K562 (cell line): ENCODE measurements around the gene MDN1. TPM values are rescaled to one million over a fixed set of nuclear protein-coding genes. Genes with fewer than 3 reads are reported as not detected.

Experiments
- ATAC-seq: fragments of 200-7000 bp; cut with Tn5 transposase; 3 replicates; pipeline ENCODE4 v1.9.1; 2020; ENCODE audit warnings: moderate library complexity
- BruUV-seq: library from RNA; stranded (reverse); fragments of 400-500 nt; replicated peaks from 2 replicates; lab custom pipeline; 2021; lab: Mats Ljungman, UMichigan
- CTCF ChIA-PET: fragments of 300-600 bp; formaldehyde crosslinking; extraction: SDS; loops from one replicate; lab custom pipeline; 2021; ENCODE audit warnings: low intra/inter-chr PET ratio; lab: Yijun Ruan, JAX
- POLR2A ChIA-PET: fragments of 300-600, 350-650 bp; sonication (Branson Sonifier 250); formaldehyde crosslinking; extraction: SDS; loops from one replicate; lab custom pipeline; 2021; ENCODE audit warnings: antibody characterized with exemption, inconsistent platforms; lab: Yijun Ruan, JAX
- DNase-seq, 4 experiments: peaks; one replicate each; pipeline versions ENCODE4 v3.0.0 to v3.0.0-alpha.2; 2011 to 2018; ENCODE audit warnings: low spot score in 3 of 4, mixed read lengths in 3 of 4; ENCODE audit errors: extremely low read depth in 1 of 4
- FAIRE-seq: peaks from 2 replicates; lab custom pipeline; 2011; peaks lifted over from hg19 to GRCh38; lab: Jason Lieb, UNC
- H2AFZ ChIP-seq: 2 replicates; pipeline ENCODE4 v1.6.0; 2011; ENCODE audit warnings: low read depth, low read length, control low read depth, inconsistent platforms
- H3K27ac ChIP-seq: fragments of 200-600 bp; 3 replicates; pipeline ENCODE4 v1.8.0; 2011; ENCODE audit warnings: low read depth, mild to moderate bottlenecking, control low read depth, inconsistent platforms, low read length, moderate library complexity, mixed read lengths; ENCODE audit errors: extremely low read depth
- H3K27me3 ChIP-seq, 2 experiments: fragments of 300-600 bp in 1 of 2; 2 replicates in 1 of 2; 3 replicates in 1 of 2; pipeline versions ENCODE4 v1.6.0 to v1.8.0; 2011; ENCODE audit warnings: inconsistent platforms in 2 of 2, low read length in 2 of 2, mild to moderate bottlenecking in 1 of 2, mixed read lengths in 1 of 2, moderate library complexity in 1 of 2; ENCODE audit not compliant: control insufficient read depth in 2 of 2, insufficient read depth in 2 of 2
- H3K36me3 ChIP-seq: fragments of 300-600 bp; 3 replicates; pipeline ENCODE4 v1.8.0; 2011; ENCODE audit warnings: mild to moderate bottlenecking, low read length, inconsistent platforms; ENCODE audit not compliant: control insufficient read depth, insufficient read depth
- H3K4me1 ChIP-seq, 2 experiments: fragments of 200-600 bp in 1 of 2; replicated peaks in 1 of 2; 2 replicates in 1 of 2; 3 replicates in 1 of 2; pipeline versions ENCODE4 v1.5.1 to v1.8.0; 2011; ENCODE audit warnings: inconsistent platforms in 2 of 2, low read length in 2 of 2, mild to moderate bottlenecking in 1 of 2, mixed read lengths in 1 of 2, moderate library complexity in 1 of 2; ENCODE audit not compliant: control insufficient read depth in 2 of 2, insufficient read depth in 2 of 2
- H3K4me2 ChIP-seq: 2 replicates; pipeline ENCODE4 v1.6.1; 2011; ENCODE audit warnings: low read length, control low read depth, inconsistent platforms, mixed read lengths; ENCODE audit not compliant: insufficient read depth
- H3K4me3 ChIP-seq: fragments of 200-600 bp; sonication (generic), shearing (Covaris generic); 2 replicates; pipeline ENCODE4 v1.5.1; 2016; ENCODE audit warnings: control low read depth, inconsistent platforms
- H3K79me2 ChIP-seq: fragments of 200-600 bp; 3 replicates; pipeline ENCODE4 v1.8.0; 2011; ENCODE audit warnings: low read length, inconsistent platforms; ENCODE audit not compliant: control insufficient read depth, insufficient read depth
- H3K9ac ChIP-seq, 2 experiments: 2 replicates each; pipeline versions ENCODE4 v1.6.0 to v1.6.1; 2011; ENCODE audit warnings: low read depth in 2 of 2, low read length in 2 of 2, control low read depth in 1 of 2, inconsistent platforms in 1 of 2, mild to moderate bottlenecking in 1 of 2, mixed read lengths in 1 of 2; ENCODE audit not compliant: insufficient read depth in 1 of 2
- H3K9me1 ChIP-seq: one replicate; pipeline ENCODE4 v1.6.0; 2011; ENCODE audit warnings: inconsistent platforms, mild to moderate bottlenecking, low read length, moderate library complexity; ENCODE audit not compliant: control insufficient read depth, insufficient read depth
- H3K9me3 ChIP-seq: replicated peaks from 2 replicates; pipeline ENCODE4 v1.5.1; 2011; ENCODE audit warnings: low read depth, low read length, inconsistent platforms; ENCODE audit not compliant: control insufficient read depth, insufficient read depth
- H4K20me1 ChIP-seq: replicated peaks from 2 replicates; pipeline ENCODE4 v1.6.1; 2011; ENCODE audit warnings: low read length, inconsistent platforms, mixed read lengths; ENCODE audit not compliant: control insufficient read depth, insufficient read depth
- CBX5 ChIP-seq: IDR thresholded peaks from 2 replicates; pipeline ENCODE4 v1.6.1; 2014; ENCODE audit warnings: low read depth, borderline replicate concordance
- ETV6 ChIP-seq, 3 experiments: fragments of 150-350 bp in 1 of 3; sonication (generic) in 1 of 3; formaldehyde crosslinking in 1 of 3; IDR thresholded peaks; 2 replicates each; pipeline versions ENCODE4 v1.6.1 to v1.8.0; 2014 to 2022; ENCODE audit warnings: borderline replicate concordance in 2 of 3, low read depth in 2 of 3, antibody characterized with exemption in 1 of 3, low read length in 1 of 3, mild to moderate bottlenecking in 1 of 3, missing genetic modification reagents in 1 of 3
- GTF3C2 ChIP-seq: IDR thresholded peaks from 3 replicates; pipeline ENCODE4 v1.6.1; 2011; ENCODE audit warnings: borderline replicate concordance, mild to moderate bottlenecking, moderate library complexity; ENCODE audit not compliant: insufficient read length; ENCODE audit errors: extremely low read depth
- NFE2L1 ChIP-seq: fragments of 450-650 bp; IDR thresholded peaks from 2 replicates; pipeline ENCODE4 v1.6.1; 2016; ENCODE audit warnings: missing genetic modification characterization, low read depth, mild to moderate bottlenecking, missing compliant biosample characterization, moderate library complexity, borderline replicate concordance
- PHF21A ChIP-seq: fragments of 450-650 bp; IDR thresholded peaks from 2 replicates; pipeline ENCODE4 v1.6.1; 2017; ENCODE audit warnings: low read depth, borderline replicate concordance
- RB1 ChIP-seq: fragments of 450-650 bp; IDR thresholded peaks from 2 replicates; pipeline ENCODE4 v1.6.1; 2017; ENCODE audit warnings: low read depth, mild to moderate bottlenecking
- SMAD3 ChIP-seq: fragments of 450-650 bp; formaldehyde crosslinking; conservative IDR thresholded peaks from 2 replicates; pipeline ENCODE4 v1.4.0; 2020; ENCODE audit warnings: mild to moderate bottlenecking
- TAF7 ChIP-seq: fragments of 450-650 bp; IDR thresholded peaks from 2 replicates; pipeline ENCODE4 v1.6.1; 2016; ENCODE audit warnings: missing genetic modification characterization, missing compliant biosample characterization
- TARDBP ChIP-seq: fragments of 450-650 bp; IDR thresholded peaks from 2 replicates; pipeline ENCODE4 v1.6.1; 2016
- TEAD1 ChIP-seq, 2 experiments: fragments of 450-650 bp in 1 of 2; sonication (generic) in 1 of 2; formaldehyde crosslinking; IDR thresholded peaks; 2 replicates each; pipeline versions ENCODE4 v1.4.0 to v1.8.0; 2020 to 2022; ENCODE audit warnings: mild to moderate bottlenecking in 2 of 2, missing genetic modification reagents in 1 of 2
- WHSC1 ChIP-seq: IDR thresholded peaks from one replicate; pipeline ENCODE4 v1.6.1; 2012; ENCODE audit warnings: low read length, control low read depth, inconsistent platforms
- ZBTB26 ChIP-seq: fragments of 450-650 bp; formaldehyde crosslinking; IDR thresholded peaks from 2 replicates; pipeline ENCODE4 v1.4.0; 2022; ENCODE audit warnings: missing genetic modification characterization
- ZFP30 ChIP-seq: fragments of 250-450 bp; sonication (Bioruptor Pico); IDR thresholded peaks from 2 replicates; pipeline ENCODE4 v1.8.0; 2022; ENCODE audit warnings: moderate library complexity, mild to moderate bottlenecking, inconsistent platforms, borderline replicate concordance
- WGBS: fragments of 100-300 bp; shearing (Covaris generic); methylation state at CpG from one replicate; pipeline ENCODE4 v1.1.6; 2016; ENCODE audit warnings: low coverage, mixed read lengths; ENCODE audit not compliant: insufficient coverage; ENCODE audit errors: missing lambda C conversion rate; 5-methylcytosine and 5-hydroxymethylcytosine counted together
- in situ Hi-C: fragments of 300-500 bp; cut with MboI; formaldehyde crosslinking; loops from 4 replicates; pipeline ENCODE4 v1.15.0; 2018; ENCODE audit warnings: inconsistent platforms, mixed read lengths
- intact Hi-C: fragments of 100-400 bp; cut with micrococcal nuclease; formaldehyde crosslinking; loops from 2 replicates; pipeline ENCODE4 v1.14.2; 2022
- polyA plus RNA-seq, 8 experiments: library from polyadenylated mRNA; depleted of rRNA in 4 of 8; stranded (reverse) in 5 of 8; unstranded in 3 of 8; fragments of >200 nt; fragmentation: Nextera tagmentation in 2 of 8; fragmentation: Illumina TruSeq in 1 of 8; extraction: Ambion mirVana in 2 of 8; extraction: Trizol in 1 of 8; gene quantifications; 2 replicates each; pipeline versions ENCODE4 v1.2.1 to v1.2.3, GENCODE V29; 2011 to 2014; ENCODE audit warnings: inconsistent platforms in 1 of 8, missing spikeins in 1 of 8
- total RNA-seq, 7 experiments: library from RNA; depleted of rRNA in 6 of 7; stranded (reverse); fragments of >200 nt in 6 of 7; fragmentation: Illumina TruSeq in 2 of 7; extraction: Trizol in 2 of 7; gene quantifications; 2 replicates each; pipeline versions ENCODE4 v1.2.1 to v1.2.3, GENCODE V29; 2011 to 2021; ENCODE audit warnings: low replicate concordance in 1 of 7

Gene MDN1
- total and polyA plus RNA-seq, 9 of the 15 experiments (the other 6 are each of a cell fraction or from before 2014, with no cell fraction given) = 25.6 to 93.6 (median 43.0) TPM

- no peak overlapping the region for H3K4me3 ChIP-seq
- no peak for ATAC-seq
- in situ Hi-C loops (no loop called here), intact Hi-C loops (no loop called here)
- H2AFZ ChIP-seq = no peak overlapping the region
- H3K9me3 ChIP-seq = no peaks in the 10 kb centered on the region
- H3K27me3 ChIP-seq = no peaks in the 10 kb centered on the region
- no peaks in the 10 kb centered on the region for H3K79me2 ChIP-seq
- no peaks in the 10 kb centered on the region for H3K9me1 ChIP-seq
- ChIA-PET POLR2A (no interaction called here), CTCF (no interaction called here)
- no peak overlapping the region for H3K4me2 ChIP-seq
- DNase-seq = no peak
- BruUV-seq = TSS peak; percentile 39
- H3K9ac ChIP-seq = no peak overlapping the region
- WGBS = 61% methylated on average over 3 of the region's 3 CpGs
- H3K36me3 ChIP-seq = peaks cover 64% of the 10 kb centered on the region
- TF ChIP-seq CBX5 (no peak), PHF21A (no peak), NFE2L1 (tag) (no peak), TARDBP (no peak), WHSC1 (no peak), ZFP30 (no peak), TEAD1 (CRISPR knock-in tag; IDR thresholded peaks at IDR 0.05) (no peak)
- H3K27ac ChIP-seq = no peak overlapping the region
- peaks cover 0 to 4% of the 10 kb centered on the region in 2 experiments; a peak in 1 of 5 replicates for H3K4me1 ChIP-seq
- H4K20me1 ChIP-seq = no peaks in the 10 kb centered on the region
- no peak for FAIRE-seq
Measured at GRCh38 chr6:89643406-89643805, 176.2 kb downstream of the MDN1 start.

GRCh38 chr6:89642956-89643355, 176.6 kb downstream of the MDN1 start:
- no peak for FAIRE-seq
- in situ Hi-C loops = no loop called here
- peaks cover 0 to 4% of the 10 kb centered on the region in 2 experiments; a peak in 1 of 5 replicates for H3K4me1 ChIP-seq
- no peak overlapping the region for H3K4me2 ChIP-seq
- H3K9me1 ChIP-seq = no peaks in the 10 kb centered on the region
- no peak for ATAC-seq
- H3K36me3 ChIP-seq = peaks cover 59% of the 10 kb centered on the region
- ChIA-PET POLR2A (no interaction called here), CTCF (no interaction called here)
- no peak overlapping the region for H2AFZ ChIP-seq
- H3K9me3 ChIP-seq = no peaks in the 10 kb centered on the region
- no peak overlapping the region for H3K27ac ChIP-seq
- H4K20me1 ChIP-seq = no peaks in the 10 kb centered on the region
- no peak overlapping the region for H3K4me3 ChIP-seq
- DNase-seq = no peak
- intact Hi-C loops = no loop called here
- H3K9ac ChIP-seq = no peak overlapping the region
- no peaks in the 10 kb centered on the region for H3K27me3 ChIP-seq
- peaks cover 3% of the 10 kb centered on the region; the same call in 2 of the 3 replicates for H3K79me2 ChIP-seq
- no TSS peak for BruUV-seq
- 95% methylated on average over 3 of the region's 3 CpGs for WGBS
- TF ChIP-seq TAF7 (tag) (no peak), GTF3C2 (no peak), ZBTB26 (no peak), ETV6 (IDR thresholded peaks at IDR 0.05; ENCODE audit: borderline replicate concordance in 1 of 2, low read depth in 2 of 2, low read length in 1 of 2) (no peak), ETV6 (CRISPR knock-in tag; IDR thresholded peaks at IDR 0.05; ENCODE audit: borderline replicate concordance) (no peak), RB1 (no peak), SMAD3 (CRISPR knock-in tag) (no peak)
